Activated T-helper 2 cell treated with anti-CD3 and anti-CD28 coated beads, Interferon-gamma antibody, Interleukin-2, Interleukin-4, amounts not matched to agents 10 μg/mL and 5 μg/mL and 100 μg/mL, durations not matched to agents 14 hours and 24 hours and 36 hours (primary cell): ENCODE results near the gene ERMN. TPM values are rescaled to one million over a fixed set of nuclear protein-coding genes. Genes with fewer than 3 reads are reported as not detected.
"Not testable (repeated sequence)": the region's sequence is repeated elsewhere in the genome, so short reads cannot be mapped to it uniquely, and the experiment has no call there.

Experiments
- DNase-seq: peaks from one replicate; pipeline ENCODE4 v3.0.0; 2021; ENCODE audit warnings: low spot score
- H3K27ac Mint-ChIP-seq: one replicate; pipeline ENCODE4 v1.8.0; 2021; ENCODE audit warnings: mixed read lengths
- H3K27me3 Mint-ChIP-seq: one replicate; pipeline ENCODE4 v1.8.0; 2021; ENCODE audit warnings: low read depth, mixed read lengths
- H3K36me3 Mint-ChIP-seq: one replicate; pipeline ENCODE4 v1.8.0; 2021; ENCODE audit warnings: low read depth, mixed read lengths
- H3K4me1 Mint-ChIP-seq: one replicate; pipeline ENCODE4 v1.8.0; 2021; ENCODE audit warnings: low read depth, mixed read lengths
- H3K4me3 Mint-ChIP-seq: one replicate; pipeline ENCODE4 v1.8.0; 2021; ENCODE audit warnings: low read depth, mild to moderate bottlenecking, moderate library complexity, mixed read lengths
- H3K9me3 Mint-ChIP-seq: one replicate; pipeline ENCODE4 v1.8.0; 2021; ENCODE audit warnings: mixed read lengths
- intact Hi-C: fragments of 100-400 bp; cut with micrococcal nuclease; formaldehyde crosslinking; loops from one replicate; pipeline ENCODE4 v1.15.1; 2023
- total RNA-seq: library from RNA; stranded (reverse); gene quantifications from 2 replicates; pipeline ENCODE4 v1.2.3, GENCODE V29; 2022

The ERMN gene
- total RNA-seq, 1 donor from 2014 or later = 2.0 TPM

DNA sequence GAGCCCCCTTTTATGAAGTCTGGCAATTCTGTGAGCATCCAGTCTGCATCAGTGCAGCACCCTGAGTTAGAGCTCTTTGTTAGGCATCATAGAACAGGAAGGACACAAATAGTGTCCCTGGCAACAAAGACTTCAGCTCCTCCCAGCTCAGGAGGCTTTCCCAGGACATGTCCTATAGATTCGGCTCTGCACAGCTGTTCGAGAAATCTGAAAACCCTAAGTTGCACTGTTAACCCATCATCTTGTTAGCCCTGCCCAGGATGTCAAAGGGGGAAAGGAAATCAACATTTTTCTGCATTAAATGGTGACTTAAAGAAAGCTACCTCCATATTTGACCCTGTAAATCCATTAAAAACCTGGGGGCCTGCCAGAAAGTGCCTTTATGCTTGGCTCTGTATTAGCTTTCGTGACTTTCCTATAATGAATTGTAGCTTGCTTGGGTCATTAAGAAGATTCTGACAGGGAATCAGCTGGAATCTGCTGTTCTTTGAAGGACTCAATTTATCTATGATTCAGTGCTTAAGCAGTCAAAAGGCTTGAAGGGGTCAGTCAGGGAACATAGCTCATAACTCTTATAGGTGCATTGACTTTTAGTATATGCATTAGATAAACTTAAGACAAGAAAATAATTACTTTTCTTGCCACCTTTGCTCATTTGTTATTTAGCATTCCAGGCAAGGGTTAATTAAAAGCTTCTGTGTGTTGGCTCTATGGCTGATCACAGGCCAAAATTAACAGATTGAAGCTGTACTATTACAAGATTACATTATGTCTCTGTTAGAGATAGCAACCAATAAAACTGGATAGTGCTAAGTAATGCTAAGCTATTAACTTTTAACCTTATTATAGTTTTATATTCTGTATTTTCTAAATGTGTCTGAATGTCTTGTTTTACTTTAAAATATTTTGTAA is 20.6 kb downstream of the ERMN start:
- Mint-ChIP-seq H3K4me3 (no peak overlapping the region), H3K27me3 (peaks cover 10% of the 10 kb centered on the region), H3K27ac (no peak overlapping the region), H3K4me1 (peaks cover 16% of the 10 kb centered on the region), H3K9me3 (no peaks in the 10 kb centered on the region), H3K36me3 (no peaks in the 10 kb centered on the region)
- DNase-seq = no peak
- intact Hi-C loops = loop anchor here (5.0 to 10.0 kb wide), 5 partner anchors 43 to 707 kb away; partner anchors contain the start of gene ACVR1C

DNA sequence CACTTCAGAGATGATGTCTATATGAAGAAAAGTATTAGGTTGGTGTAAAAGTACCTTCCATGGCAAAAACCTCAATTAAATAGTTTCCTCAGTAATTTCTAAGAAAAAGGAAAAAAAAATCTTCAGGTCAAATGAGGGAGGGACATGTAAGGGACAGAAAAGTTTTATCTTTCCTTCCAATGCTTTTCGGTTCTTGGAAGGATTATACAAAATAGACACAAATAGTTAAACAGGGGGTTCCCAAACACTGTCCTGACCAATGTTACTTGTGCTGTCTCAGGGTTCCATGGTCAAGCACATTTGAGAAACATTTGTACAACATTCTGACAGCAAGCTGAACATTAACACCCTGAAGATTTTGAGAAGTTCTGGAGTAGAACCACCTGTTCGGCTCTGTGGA is 22.0 kb downstream of the ERMN start:
- no peak for DNase-seq
- no peaks in the 10 kb centered on the region for H3K9me3 Mint-ChIP-seq
- H3K27me3 Mint-ChIP-seq = peaks cover 10% of the 10 kb centered on the region
- intact Hi-C loops = loop anchor here (2.0 to 10.0 kb wide), 7 partner anchors 23 to 709 kb away; partner anchors contain the start of gene ACVR1C
- no peaks in the 10 kb centered on the region for H3K36me3 Mint-ChIP-seq
- no peak overlapping the region for H3K27ac Mint-ChIP-seq
- no peak overlapping the region for H3K4me3 Mint-ChIP-seq
- peaks cover 16% of the 10 kb centered on the region for H3K4me1 Mint-ChIP-seq

DNA sequence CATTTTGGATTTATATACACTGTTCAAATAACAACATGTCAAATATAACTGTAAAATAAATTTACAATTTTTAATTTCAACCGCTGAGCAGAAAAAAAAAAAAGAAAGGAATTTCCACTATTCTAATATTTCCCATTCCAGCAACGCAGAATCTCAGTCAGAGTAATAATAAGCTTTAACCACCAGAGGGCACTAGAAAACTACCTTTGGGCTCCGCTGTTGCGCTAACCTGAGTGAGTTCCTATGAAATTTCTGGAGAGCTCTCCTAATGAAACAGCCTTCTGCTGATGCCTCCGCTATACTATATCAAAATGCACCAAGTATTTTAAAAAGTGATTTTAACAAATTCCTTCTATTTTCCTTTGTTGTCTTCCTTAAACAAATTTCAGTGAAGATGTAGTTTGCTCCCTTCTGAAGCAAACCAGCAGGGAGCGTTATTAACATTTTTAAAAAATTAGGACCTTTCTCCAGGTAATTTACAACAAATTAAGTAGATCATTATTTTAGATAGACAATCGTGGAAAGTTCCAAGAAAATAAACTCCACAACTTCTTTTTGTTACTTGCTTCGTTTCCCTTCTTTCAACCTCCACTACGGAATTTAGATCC is 23.0 kb downstream of the ERMN start:
- Mint-ChIP-seq H3K27ac (no peak overlapping the region), H3K36me3 (no peaks in the 10 kb centered on the region), H3K9me3 (no peaks in the 10 kb centered on the region), H3K4me1 (peaks cover 16% of the 10 kb centered on the region), H3K4me3 (no peak overlapping the region), H3K27me3 (peaks cover 10% of the 10 kb centered on the region)
- intact Hi-C loops = loop anchor here (1.0 to 10.0 kb wide), 8 partner anchors 24 to 710 kb away; partner anchors contain the start of gene ACVR1C
- no peak for DNase-seq

DNA sequence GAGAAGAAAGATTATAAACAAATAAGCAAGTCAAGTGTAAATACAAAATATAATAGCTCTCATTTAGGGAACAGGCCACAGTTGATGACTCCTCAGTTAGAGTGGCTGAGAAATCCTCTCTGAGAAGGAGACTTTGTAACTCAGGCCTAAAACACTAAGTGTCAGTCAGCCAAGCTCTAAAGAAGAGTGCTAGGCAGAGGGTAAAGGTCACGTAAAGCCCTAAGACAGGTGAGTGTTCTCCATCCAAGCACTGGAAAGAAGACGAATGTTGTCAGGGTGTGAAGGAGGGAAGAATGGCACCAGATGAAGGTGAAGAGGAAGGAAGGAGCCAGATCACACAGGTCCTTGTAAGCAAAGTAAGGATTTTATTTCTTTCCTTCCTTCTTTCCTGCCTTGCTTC is 24.3 kb downstream of the ERMN start:
- no peaks in the 10 kb centered on the region for H3K9me3 Mint-ChIP-seq
- no peaks in the 10 kb centered on the region for H3K36me3 Mint-ChIP-seq
- H3K4me1 Mint-ChIP-seq = peaks cover 3% of the 10 kb centered on the region
- no peak for DNase-seq
- H3K27me3 Mint-ChIP-seq = peaks cover 10% of the 10 kb centered on the region
- H3K27ac Mint-ChIP-seq = no peak overlapping the region
- no peak overlapping the region for H3K4me3 Mint-ChIP-seq
- intact Hi-C loops = loop anchor here (5.0 to 10.0 kb wide), 5 partner anchors 39 to 711 kb away; partner anchors contain the start of gene ACVR1C

DNA sequence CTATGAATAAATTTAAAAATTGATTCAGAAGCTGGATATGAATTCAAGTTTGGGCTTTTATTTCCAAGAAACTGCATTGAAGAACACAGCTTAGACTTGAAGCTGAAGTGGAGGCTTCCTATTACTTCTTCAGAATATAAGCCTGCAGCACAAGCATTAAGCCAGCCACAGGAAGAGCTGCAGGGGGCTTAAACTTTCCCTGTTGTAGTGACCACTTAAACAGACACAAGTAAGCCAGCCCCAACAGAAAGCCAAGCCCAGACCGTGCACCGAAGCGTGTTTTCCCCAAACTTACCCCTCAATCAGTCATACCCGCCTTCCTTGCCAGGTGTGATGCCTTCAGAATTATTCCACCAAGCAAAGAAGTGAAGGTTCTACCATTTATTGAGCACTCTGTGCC is 28.7 kb downstream of the ERMN start:
- Mint-ChIP-seq H3K27me3 (peaks cover 6% of the 10 kb centered on the region), H3K27ac (no peak overlapping the region), H3K9me3 (no peaks in the 10 kb centered on the region), H3K4me1 (no peaks in the 10 kb centered on the region), H3K36me3 (no peaks in the 10 kb centered on the region), H3K4me3 (no peak overlapping the region)
- intact Hi-C loops = no loop called here
- no peak for DNase-seq

DNA sequence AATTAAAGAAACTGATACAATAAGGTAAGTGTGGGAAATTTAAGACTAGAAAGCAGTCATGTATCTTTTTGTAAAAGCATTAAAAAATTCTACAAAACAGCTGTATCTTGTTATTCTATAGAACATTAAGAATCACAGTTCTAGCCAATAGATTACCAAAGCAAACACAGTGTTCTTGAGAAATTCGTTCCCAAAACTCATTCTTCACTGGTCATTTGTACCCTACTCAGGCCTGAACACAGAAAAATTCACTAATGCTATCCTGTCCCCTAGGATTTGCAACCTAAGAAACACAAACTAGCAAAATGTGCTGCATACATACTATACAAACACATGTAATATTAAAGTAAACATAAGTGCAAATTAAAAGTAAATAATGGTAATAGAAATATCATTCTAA is 29.1 kb downstream of the ERMN start:
- H3K27me3 Mint-ChIP-seq = peaks cover 6% of the 10 kb centered on the region
- no peaks in the 10 kb centered on the region for H3K36me3 Mint-ChIP-seq
- DNase-seq = no peak
- intact Hi-C loops = no loop called here
- no peak overlapping the region for H3K4me3 Mint-ChIP-seq
- no peaks in the 10 kb centered on the region for H3K9me3 Mint-ChIP-seq
- H3K27ac Mint-ChIP-seq = no peak overlapping the region
- H3K4me1 Mint-ChIP-seq = no peaks in the 10 kb centered on the region

DNA sequence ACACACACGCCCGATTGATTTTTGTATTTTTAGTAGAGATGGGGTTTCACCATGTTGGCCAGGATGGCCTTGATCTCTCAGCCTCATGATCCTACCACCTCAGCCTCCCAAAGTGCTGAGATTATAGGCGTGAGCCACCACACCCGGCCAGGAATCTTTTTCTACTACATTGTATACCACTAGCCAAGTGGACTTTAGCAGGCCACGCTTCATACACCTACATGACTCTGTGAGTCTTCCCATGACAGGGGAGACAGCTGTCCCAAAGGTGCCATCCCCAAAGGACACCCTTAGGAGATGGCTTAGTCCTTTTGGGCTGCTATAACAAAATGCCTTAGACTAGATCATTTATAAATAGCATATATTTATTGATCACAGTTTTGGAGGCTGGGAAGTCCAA is 32.8 kb downstream of the ERMN start:
- Mint-ChIP-seq H3K9me3 (no peaks in the 10 kb centered on the region), H3K27ac (no peak overlapping the region), H3K36me3 (no peaks in the 10 kb centered on the region), H3K27me3 (peaks cover 10% of the 10 kb centered on the region), H3K4me3 (no peak overlapping the region), H3K4me1 (no peaks in the 10 kb centered on the region)
- DNase-seq = no peak
- intact Hi-C loops = no loop called here

DNA sequence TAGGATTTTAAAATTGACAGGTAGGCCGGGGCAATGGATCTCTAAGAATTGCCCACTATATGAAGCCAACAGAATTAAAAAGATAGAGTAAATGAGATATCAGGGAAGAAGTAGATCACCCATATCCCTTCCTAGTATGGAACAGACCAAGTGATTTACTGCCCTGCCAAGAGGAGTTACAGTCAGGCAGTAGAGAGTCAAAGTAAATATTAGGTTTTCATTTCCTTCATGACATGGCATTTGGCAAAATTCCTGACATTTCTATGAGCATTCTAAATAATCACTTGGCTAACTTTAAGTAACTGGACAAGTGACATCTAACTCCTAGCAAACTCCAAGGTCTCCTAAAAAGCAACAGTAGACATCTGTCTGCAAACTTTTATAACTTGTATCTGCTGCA is 34.6 kb downstream of the ERMN start:
- H3K27ac Mint-ChIP-seq = no peak overlapping the region
- H3K4me3 Mint-ChIP-seq = no peak overlapping the region
- intact Hi-C loops = no loop called here
- H3K9me3 Mint-ChIP-seq = no peaks in the 10 kb centered on the region
- DNase-seq = no peak
- H3K27me3 Mint-ChIP-seq = peaks cover 15% of the 10 kb centered on the region
- H3K36me3 Mint-ChIP-seq = no peaks in the 10 kb centered on the region
- no peaks in the 10 kb centered on the region for H3K4me1 Mint-ChIP-seq

DNA sequence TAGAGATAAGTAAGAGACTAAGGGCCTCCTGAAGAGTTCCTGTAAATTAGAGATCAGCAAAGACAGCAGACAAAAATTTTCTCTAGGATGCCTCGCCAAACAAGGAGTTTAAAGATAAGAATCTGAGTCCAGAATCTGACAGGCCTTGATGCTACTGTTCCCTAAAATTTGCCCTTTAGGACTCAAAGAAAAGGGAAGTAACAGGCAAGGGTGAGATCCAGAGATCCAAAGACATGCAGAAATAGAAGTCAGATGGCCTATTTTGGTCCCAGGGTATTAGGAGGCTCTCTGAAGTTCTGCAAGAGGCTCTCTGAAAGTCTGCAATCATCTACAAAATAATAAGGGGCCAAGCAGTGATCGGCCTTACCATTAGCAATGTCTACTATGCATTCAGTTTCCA is 35.1 kb downstream of the ERMN start:
- Mint-ChIP-seq H3K4me1 (no peaks in the 10 kb centered on the region), H3K36me3 (no peaks in the 10 kb centered on the region), H3K27me3 (peaks cover 15% of the 10 kb centered on the region), H3K27ac (no peak overlapping the region), H3K9me3 (no peaks in the 10 kb centered on the region), H3K4me3 (no peak overlapping the region)
- no peak for DNase-seq
- intact Hi-C loops = no loop called here

DNA sequence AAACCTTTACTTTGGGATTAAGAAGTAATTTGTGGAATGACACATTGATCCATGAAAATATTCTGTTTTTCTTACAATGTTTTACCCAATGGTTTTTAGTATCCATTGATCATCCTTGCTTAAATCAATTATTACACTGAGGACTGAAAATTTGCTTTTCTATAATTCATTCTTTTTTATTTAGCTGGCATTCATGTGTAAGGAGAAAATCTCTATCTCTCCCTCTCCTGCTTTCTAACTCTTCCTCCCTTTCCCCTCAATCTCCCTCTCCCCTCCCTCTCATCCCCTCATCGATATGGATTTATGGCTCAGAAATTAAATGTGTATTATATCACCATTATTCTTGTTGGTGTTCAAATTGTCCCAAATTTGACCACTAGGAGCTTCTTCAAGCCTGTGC is 38.5 kb downstream of the ERMN start:
- intact Hi-C loops = no loop called here
- H3K4me1 Mint-ChIP-seq = no peaks in the 10 kb centered on the region
- H3K4me3 Mint-ChIP-seq = no peak overlapping the region

DNA sequence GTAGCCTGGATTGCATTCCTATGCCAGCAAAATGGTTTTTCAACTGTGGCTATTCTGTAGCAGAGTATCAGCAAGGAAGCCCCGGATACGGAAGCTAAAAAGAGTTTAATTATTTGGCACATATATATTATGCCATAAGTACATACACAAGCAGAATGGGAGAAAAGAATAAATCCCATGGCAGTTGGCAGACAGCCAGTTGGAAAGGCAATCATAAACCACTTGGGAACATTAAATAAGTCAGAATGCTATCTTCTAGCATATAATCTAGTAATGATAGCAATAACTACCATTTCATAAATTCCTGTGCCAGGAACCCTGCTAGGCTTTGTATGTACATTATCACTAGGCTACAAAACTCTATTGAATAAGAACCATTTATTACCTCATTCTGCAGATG is 42.2 kb downstream of the ERMN start:
- peaks cover 17% of the 10 kb centered on the region for H3K27me3 Mint-ChIP-seq
- H3K36me3 Mint-ChIP-seq = no peaks in the 10 kb centered on the region
- no peak overlapping the region for H3K27ac Mint-ChIP-seq
- no peak overlapping the region for H3K4me3 Mint-ChIP-seq
- H3K4me1 Mint-ChIP-seq = peaks cover 2% of the 10 kb centered on the region
- no peaks in the 10 kb centered on the region for H3K9me3 Mint-ChIP-seq
- no peak for DNase-seq
- intact Hi-C loops = no loop called here

More for the DNA sequence above, 38.5 kb downstream of the ERMN start:
- Mint-ChIP-seq H3K27me3 (peaks cover 15% of the 10 kb centered on the region), H3K27ac (no peak overlapping the region), H3K36me3 (no peaks in the 10 kb centered on the region), H3K9me3 (no peaks in the 10 kb centered on the region)
- no peak for DNase-seq

DNA sequence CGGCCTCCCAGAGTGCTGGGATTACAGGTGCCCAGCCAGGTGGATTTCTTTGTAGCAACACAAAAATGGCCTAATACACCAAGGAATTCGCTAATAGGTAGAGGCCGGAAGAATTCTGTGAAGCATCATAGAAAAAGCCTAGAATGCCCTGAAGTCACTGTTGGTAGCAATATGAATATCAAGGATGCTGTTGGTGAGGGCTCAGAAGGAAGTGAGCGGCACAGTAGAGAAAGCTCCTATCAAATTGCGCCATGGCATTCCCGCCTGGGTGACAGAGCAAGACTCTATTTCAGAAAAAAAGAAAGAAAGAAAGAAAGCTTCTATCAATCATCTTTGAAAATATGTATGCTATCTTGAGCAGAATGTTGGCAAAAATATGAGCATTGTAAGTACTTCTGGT is 44.3 kb downstream of the ERMN start:
- Mint-ChIP-seq H3K27ac (no peak overlapping the region), H3K36me3 (no peaks in the 10 kb centered on the region), H3K27me3 (peaks cover 16% of the 10 kb centered on the region), H3K4me3 (no peak overlapping the region), H3K4me1 (peaks cover 2% of the 10 kb centered on the region), H3K9me3 (no peaks in the 10 kb centered on the region)
- no peak for DNase-seq
- intact Hi-C loops = no loop called here

DNA sequence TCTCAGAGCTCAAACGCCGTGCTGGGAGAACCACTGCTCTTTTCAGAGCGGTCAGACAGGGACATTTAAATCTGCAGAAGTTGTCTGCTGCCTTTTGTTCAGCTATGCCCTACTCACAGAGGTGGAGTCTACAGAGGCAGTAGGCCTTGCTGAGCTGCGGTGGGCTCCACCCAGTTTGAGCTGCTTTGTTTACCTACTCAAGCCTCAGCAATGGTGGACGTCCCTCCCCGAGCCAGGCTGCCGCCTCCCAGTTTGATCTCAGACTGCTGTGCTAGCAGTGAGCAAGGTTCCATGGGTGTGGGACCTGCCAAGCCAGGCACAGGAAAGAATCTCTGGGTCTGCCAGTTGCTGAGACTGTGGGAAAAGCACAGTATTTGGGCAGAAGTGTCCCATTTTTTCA is 46.3 kb downstream of the ERMN start:
- H3K9me3 Mint-ChIP-seq, H3K4me3 Mint-ChIP-seq, DNase-seq, H3K4me1 Mint-ChIP-seq, H3K36me3 Mint-ChIP-seq, intact Hi-C loops, H3K27ac Mint-ChIP-seq: not testable (repeated sequence)
- peaks cover 16% of the 10 kb centered on the region for H3K27me3 Mint-ChIP-seq
